Adipocyte (in vitro differentiated cells): Measurements from ENCODE around the gene SLC25A11.

ENCODE experiments used
- DNase-seq: peaks from one replicate; pipeline ENCODE4 v3.0.0-alpha.2; 2015; ENCODE audit warnings: low read depth
- H3K27me3 ChIP-seq: replicated peaks from 2 replicates; pipeline ENCODE4 v1.7.0; 2013; ENCODE audit warnings: mild to moderate bottlenecking, low read length, moderate library complexity; ENCODE audit not compliant: control insufficient read depth, insufficient read depth
- H3K36me3 ChIP-seq: 2 replicates; pipeline ENCODE4 v1.7.0; 2013; ENCODE audit warnings: low read length, mild to moderate bottlenecking, moderate library complexity; ENCODE audit not compliant: control insufficient read depth, insufficient read depth, severe bottlenecking
- H3K4me1 ChIP-seq: 2 replicates; pipeline ENCODE4 v1.7.0; 2013; ENCODE audit warnings: mild to moderate bottlenecking, low read length, moderate library complexity; ENCODE audit not compliant: control insufficient read depth, insufficient read depth
- H3K4me3 ChIP-seq: 2 replicates; pipeline ENCODE4 v1.7.0; 2013; ENCODE audit warnings: mild to moderate bottlenecking, low read length, moderate library complexity
- H3K9ac ChIP-seq: 2 replicates; pipeline ENCODE4 v1.7.0; 2013; ENCODE audit warnings: mild to moderate bottlenecking, low read length, moderate library complexity
- H3K9me3 ChIP-seq: 2 replicates; pipeline ENCODE4 v1.7.0; 2013; ENCODE audit warnings: mild to moderate bottlenecking, low read length, moderate library complexity; ENCODE audit not compliant: control insufficient read depth

SLC25A11 gene

GRCh38 chr17:4896332-4897197, 43.3 kb downstream of the SLC25A11 start:
- Histone ChIP-seq H3K27me3 (no peaks in the 10 kb centered on the region), H3K9me3 (no peaks in the 10 kb centered on the region), H3K36me3 (peaks cover 50% of the 10 kb centered on the region), H3K9ac (no peak overlapping the region), H3K4me3 (no peak overlapping the region), H3K4me1 (peaks cover 6% of the 10 kb centered on the region)
- DNase-seq, result no peak

- H3K9ac ChIP-seq, result no peak overlapping the region
- DNase-seq, result no peak
- H3K27me3 ChIP-seq, result no peaks in the 10 kb centered on the region
- H3K9me3 ChIP-seq, result no peaks in the 10 kb centered on the region
- H3K36me3 ChIP-seq, result peaks cover 57% of the 10 kb centered on the region
- H3K4me3 ChIP-seq, result no peak overlapping the region
- H3K4me1 ChIP-seq, result peaks cover 6% of the 10 kb centered on the region
These were observed 44.1 kb downstream of the SLC25A11 start for GRCh38 chr17:4895657-4896331.

- Histone ChIP-seq H3K4me1 (peaks cover 6% of the 10 kb centered on the region), H3K36me3 (peaks cover 64% of the 10 kb centered on the region), H3K9ac (no peak overlapping the region), H3K4me3 (no peak overlapping the region), H3K27me3 (no peaks in the 10 kb centered on the region), H3K9me3 (no peaks in the 10 kb centered on the region)
- no peak for DNase-seq
These were observed 44.7 kb downstream of the SLC25A11 start for GRCh38 chr17:4895121-4895520.

DNA sequence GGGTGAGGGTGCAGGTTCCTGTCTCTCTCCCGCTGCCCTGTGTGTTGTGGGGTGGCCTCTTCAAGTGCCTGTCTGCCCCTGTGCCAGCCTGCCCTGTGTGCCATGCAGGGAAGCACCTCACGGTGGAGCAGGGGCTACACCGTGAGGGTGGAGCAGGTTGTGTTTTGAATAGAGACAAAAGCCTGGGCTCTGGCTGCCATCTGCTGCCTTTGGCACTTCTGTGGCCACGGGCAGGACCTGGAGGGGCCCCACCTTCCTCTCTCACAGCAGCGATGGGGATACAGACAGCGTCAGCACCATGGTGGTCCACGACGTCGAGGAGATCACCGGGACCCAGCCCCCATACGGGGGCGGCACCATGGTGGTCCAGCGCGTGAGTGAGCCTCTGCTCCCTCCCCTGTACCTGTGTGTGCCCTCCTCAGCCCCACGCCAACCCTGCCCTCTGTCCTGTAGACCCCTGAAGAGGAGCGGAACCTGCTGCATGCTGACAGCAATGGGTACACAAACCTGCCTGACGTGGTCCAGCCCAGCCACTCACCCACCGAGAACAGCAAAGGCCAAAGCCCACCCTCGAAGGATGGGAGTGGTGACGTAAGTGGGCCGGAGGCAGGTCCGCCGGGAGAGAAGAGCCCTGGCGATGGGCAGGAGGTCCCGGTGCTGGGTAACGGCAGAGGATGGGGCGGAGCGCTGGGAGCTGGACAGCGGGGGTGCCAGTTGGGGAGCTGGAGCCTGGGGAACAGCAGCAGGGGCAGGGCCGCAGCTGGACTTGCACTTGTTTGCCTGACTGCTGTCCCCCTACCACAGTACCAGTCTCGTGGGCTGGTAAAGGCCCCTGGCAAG, 45.9 kb downstream of the SLC25A11 start:
- H3K4me3 ChIP-seq, result no peak overlapping the region
- no peak for DNase-seq
- H3K36me3 ChIP-seq, result peaks cover 65% of the 10 kb centered on the region
- no peaks in the 10 kb centered on the region for H3K4me1 ChIP-seq
- H3K9me3 ChIP-seq, result no peaks in the 10 kb centered on the region
- no peaks in the 10 kb centered on the region for H3K27me3 ChIP-seq
- H3K9ac ChIP-seq, result no peak overlapping the region

GRCh38 chr17:4893272-4893671, 46.6 kb downstream of the SLC25A11 start:
- Histone ChIP-seq H3K4me1 (no peaks in the 10 kb centered on the region), H3K27me3 (no peaks in the 10 kb centered on the region), H3K36me3 (peaks cover 68% of the 10 kb centered on the region), H3K9me3 (no peaks in the 10 kb centered on the region), H3K4me3 (no peak overlapping the region), H3K9ac (no peak overlapping the region)
- DNase-seq, result no peak

DNA sequence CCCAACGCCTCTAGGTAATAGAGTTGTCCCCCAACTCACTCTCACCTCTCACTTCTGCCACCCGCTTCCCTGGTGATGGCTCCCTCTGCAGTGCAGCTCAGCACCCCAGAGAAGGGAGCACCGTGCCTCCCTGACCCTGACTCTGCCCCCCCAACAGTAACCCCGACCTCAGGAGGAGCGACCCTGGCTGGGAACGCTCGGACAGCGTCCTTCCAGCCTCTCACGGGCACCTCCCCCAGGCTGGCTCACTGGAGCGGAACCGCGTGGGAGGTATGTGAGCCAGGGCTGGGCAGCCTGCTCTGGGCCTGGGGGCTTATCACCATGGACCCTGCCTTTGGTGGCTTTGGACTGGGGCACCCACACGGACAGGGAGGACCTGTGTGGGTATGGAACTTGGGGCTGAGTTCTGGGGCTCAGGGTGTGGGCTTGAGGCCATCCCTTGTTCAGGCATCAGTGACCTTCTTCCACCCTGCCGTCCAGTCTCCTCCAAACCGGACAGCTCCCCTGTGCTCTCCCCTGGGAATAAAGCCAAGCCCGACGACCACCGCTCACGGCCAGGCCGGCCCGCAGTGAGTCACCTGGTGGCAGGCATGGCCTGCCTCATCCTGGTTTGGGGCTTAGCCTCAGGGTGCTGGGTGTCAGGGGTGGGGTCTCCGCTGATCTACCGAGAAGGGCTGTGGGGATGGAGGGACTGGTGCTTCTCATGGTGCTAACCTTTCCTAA, 47.2 kb downstream of the SLC25A11 start:
- no peaks in the 10 kb centered on the region for H3K4me1 ChIP-seq
- H3K4me3 ChIP-seq, result no peak overlapping the region
- H3K9ac ChIP-seq, result no peak overlapping the region
- peaks cover 72% of the 10 kb centered on the region for H3K36me3 ChIP-seq
- no peaks in the 10 kb centered on the region for H3K9me3 ChIP-seq
- H3K27me3 ChIP-seq, result no peaks in the 10 kb centered on the region
- no peak for DNase-seq

GRCh38 chr17:4891411-4892410, 48.1 kb downstream of the SLC25A11 start:
- Histone ChIP-seq H3K36me3 (peaks cover 81% of the 10 kb centered on the region), H3K27me3 (no peaks in the 10 kb centered on the region), H3K9ac (no peak overlapping the region), H3K4me1 (no peaks in the 10 kb centered on the region), H3K4me3 (no peak overlapping the region), H3K9me3 (no peaks in the 10 kb centered on the region)
- DNase-seq, result no peak

GRCh38 chr17:4887581-4887980, 52.3 kb downstream of the SLC25A11 start:
- no peak overlapping the region for H3K4me3 ChIP-seq
- no peaks in the 10 kb centered on the region for H3K27me3 ChIP-seq
- H3K9ac ChIP-seq, result no peak overlapping the region
- no peaks in the 10 kb centered on the region for H3K4me1 ChIP-seq
- DNase-seq, result no peak
- H3K36me3 ChIP-seq, result peaks cover 66% of the 10 kb centered on the region
- no peaks in the 10 kb centered on the region for H3K9me3 ChIP-seq
